ENCODE measurements around the gene CREBRF. TPM values are rescaled to one million over a fixed set of nuclear protein-coding genes. Genes with fewer than 3 reads are reported as not detected.
A peak's percentile ranks its signal among the peaks of the same experiment; 100 is the strongest.

CREBRF gene
- total RNA-seq, 2 experiments from 2014 or later = 12.1 to 12.5 TPM

GRCh38 chr5:173089581-173089980 lies 33.4 kb downstream of the CREBRF start:
- CTCF ChIA-PET (ENCODE audit: unreplicated experiment) = no interaction called here
- Histone ChIP-seq H2AFZ (ENCODE audit: low read length) (no peak overlapping the region), H3K4me1 (ENCODE audit: insufficient read depth, low read length, poor library complexity, severe bottlenecking) (no peaks in the 10 kb centered on the region), H3K27ac (ENCODE audit: low read depth, low read length, poor library complexity, severe bottlenecking) (no peak overlapping the region), H3K36me3 (ENCODE audit: insufficient read depth, low read length) (no peaks in the 10 kb centered on the region), H4K20me1 (ENCODE audit: insufficient read depth, low read length) (no peaks in the 10 kb centered on the region), H3K4me3 (ENCODE audit: low read depth, low read length, poor library complexity, severe bottlenecking) (no peak overlapping the region), H3K9me3 (ENCODE audit: low read length) (no peaks in the 10 kb centered on the region), H3K79me2 (ENCODE audit: insufficient read depth, low read depth, low read length) (no peaks in the 10 kb centered on the region), H3K4me2 (ENCODE audit: low read length) (no peak overlapping the region), H3K9me2 (ENCODE audit: insufficient read depth, low read length) (no peaks in the 10 kb centered on the region)
- no TSS peak for BruUV-seq (replicated peaks)
- no peak for TF ChIP-seq EZH2phosphoT487 (IDR thresholded peaks at IDR 0.05; ENCODE audit: borderline replicate concordance, low read depth, low read length)
- no peak for TF ChIP-seq CTCF (conservative IDR thresholded peaks at IDR 0.05; ENCODE audit: low read length)
- intact Hi-C loops (cut with micrococcal nuclease; ENCODE audit: unreplicated experiment) = no loop called here
- DNase-seq (ENCODE audit: low spot score) = no peak
- POLR2A ChIA-PET = interaction anchor here (0.7 kb wide), 1 partner anchor 1798 kb away, joined by 3 read pairs; no protein-coding TSS in a partner anchor

DNA sequence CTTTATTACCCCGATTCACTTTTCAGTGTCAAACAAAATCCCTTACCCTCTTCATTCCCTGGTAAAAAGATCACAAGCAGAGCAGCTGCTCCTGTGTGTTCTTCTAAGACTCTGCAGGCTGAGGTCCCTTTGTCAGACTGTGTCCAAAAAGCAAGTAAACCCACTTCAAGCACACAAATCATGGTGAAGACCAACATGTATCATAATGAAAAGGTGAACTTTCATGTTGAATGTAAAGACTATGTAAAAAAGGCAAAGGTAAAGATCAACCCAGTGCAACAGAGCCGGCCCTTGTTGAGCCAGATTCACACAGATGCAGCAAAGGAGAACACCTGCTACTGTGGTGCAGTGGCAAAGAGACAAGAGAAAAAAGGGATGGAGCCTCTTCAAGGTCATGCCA lies 34.5 kb downstream of the CREBRF start:
- no peaks in the 10 kb centered on the region for H3K4me1 ChIP-seq (ENCODE audit: insufficient read depth, low read length, poor library complexity, severe bottlenecking)
- no peaks in the 10 kb centered on the region for H3K79me2 ChIP-seq (ENCODE audit: insufficient read depth, low read depth, low read length)
- BruUV-seq (replicated peaks) = TSS peak; percentile 67
- no peaks in the 10 kb centered on the region for H3K36me3 ChIP-seq (ENCODE audit: insufficient read depth, low read length)
- no peak overlapping the region for H3K4me2 ChIP-seq (ENCODE audit: low read length)
- H3K27ac ChIP-seq (ENCODE audit: low read depth, low read length, poor library complexity, severe bottlenecking) = no peak overlapping the region
- no peak overlapping the region for H2AFZ ChIP-seq (ENCODE audit: low read length)
- TF ChIP-seq CTCF (conservative IDR thresholded peaks at IDR 0.05; ENCODE audit: low read length) = no peak
- TF ChIP-seq EZH2phosphoT487 (IDR thresholded peaks at IDR 0.05; ENCODE audit: borderline replicate concordance, low read depth, low read length) = no peak
- no peaks in the 10 kb centered on the region for H3K9me2 ChIP-seq (ENCODE audit: insufficient read depth, low read length)
- H4K20me1 ChIP-seq (ENCODE audit: insufficient read depth, low read length) = no peaks in the 10 kb centered on the region
- ChIA-PET CTCF (ENCODE audit: unreplicated experiment) (no interaction called here), POLR2A (no interaction called here)
- H3K9me3 ChIP-seq (ENCODE audit: low read length) = no peaks in the 10 kb centered on the region
- H3K4me3 ChIP-seq (ENCODE audit: low read depth, low read length, poor library complexity, severe bottlenecking) = no peak overlapping the region
- no peak for DNase-seq (ENCODE audit: low spot score)
- intact Hi-C loops (cut with micrococcal nuclease; ENCODE audit: unreplicated experiment) = no loop called here

- Histone ChIP-seq H3K27ac (ENCODE audit: low read depth, low read length, poor library complexity, severe bottlenecking) (no peak overlapping the region), H3K4me3 (ENCODE audit: low read depth, low read length, poor library complexity, severe bottlenecking) (no peak overlapping the region), H3K4me2 (ENCODE audit: low read length) (no peak overlapping the region), H3K79me2 (ENCODE audit: insufficient read depth, low read depth, low read length) (no peaks in the 10 kb centered on the region), H3K4me1 (ENCODE audit: insufficient read depth, low read length, poor library complexity, severe bottlenecking) (no peaks in the 10 kb centered on the region), H2AFZ (ENCODE audit: low read length) (no peak overlapping the region), H4K20me1 (ENCODE audit: insufficient read depth, low read length) (no peaks in the 10 kb centered on the region; the same call in 1 of the 2 replicates), H3K9me2 (ENCODE audit: insufficient read depth, low read length) (no peaks in the 10 kb centered on the region), H3K9me3 (ENCODE audit: low read length) (no peaks in the 10 kb centered on the region), H3K36me3 (ENCODE audit: insufficient read depth, low read length) (no peaks in the 10 kb centered on the region)
- no peak for DNase-seq (ENCODE audit: low spot score)
- CTCF ChIA-PET (ENCODE audit: unreplicated experiment) = no interaction called here
- TF ChIP-seq EZH2phosphoT487 (IDR thresholded peaks at IDR 0.05; ENCODE audit: borderline replicate concordance, low read depth, low read length) (no peak), CTCF (conservative IDR thresholded peaks at IDR 0.05; ENCODE audit: low read length) (no peak)
- POLR2A ChIA-PET = interaction anchor here (0.5 kb wide), 1 partner anchor 16 kb away, joined by 5 read pairs; no protein-coding TSS in a partner anchor
- BruUV-seq (replicated peaks) = no TSS peak
- intact Hi-C loops (cut with micrococcal nuclease; ENCODE audit: unreplicated experiment) = no loop called here
These were observed 35.8 kb downstream of the CREBRF start for GRCh38 chr5:173091981-173092380.
